Nephron progenitor cell (in vitro differentiated cells): ENCODE measurements around the gene MPDZ.

ENCODE experiments used
- DNase-seq: peaks from one replicate; pipeline ENCODE4 v3.0.0; 2021
- H3K27ac Mint-ChIP-seq: 2 replicates; pipeline ENCODE4 v1.8.0; 2021; ENCODE audit warnings: mild to moderate bottlenecking, moderate library complexity, mixed read lengths
- H3K27me3 Mint-ChIP-seq: 2 replicates; pipeline ENCODE4 v1.8.0; 2021; ENCODE audit warnings: mild to moderate bottlenecking, low read depth, mixed read lengths; ENCODE audit not compliant: poor library complexity
- H3K36me3 Mint-ChIP-seq: 2 replicates; pipeline ENCODE4 v1.8.0; 2021; ENCODE audit warnings: low read depth, mixed read lengths
- H3K4me1 Mint-ChIP-seq: 2 replicates; pipeline ENCODE4 v1.8.0; 2021; ENCODE audit warnings: mixed read lengths
- H3K4me3 Mint-ChIP-seq: 2 replicates; pipeline ENCODE4 v1.8.0; 2021; ENCODE audit warnings: mild to moderate bottlenecking, moderate library complexity, mixed read lengths
- H3K9me3 Mint-ChIP-seq: 2 replicates; pipeline ENCODE4 v1.8.0; 2021; ENCODE audit warnings: mild to moderate bottlenecking, moderate library complexity, mixed read lengths
- TF ChIP-seq, protein P1 (sequence below): fragments of 200-600 bp; sonication (generic); IDR thresholded peaks from 2 replicates; pipeline ENCODE4 v1.5.0; 2021; ENCODE audit warnings: antibody characterized with exemption

MPDZ gene

DNA sequence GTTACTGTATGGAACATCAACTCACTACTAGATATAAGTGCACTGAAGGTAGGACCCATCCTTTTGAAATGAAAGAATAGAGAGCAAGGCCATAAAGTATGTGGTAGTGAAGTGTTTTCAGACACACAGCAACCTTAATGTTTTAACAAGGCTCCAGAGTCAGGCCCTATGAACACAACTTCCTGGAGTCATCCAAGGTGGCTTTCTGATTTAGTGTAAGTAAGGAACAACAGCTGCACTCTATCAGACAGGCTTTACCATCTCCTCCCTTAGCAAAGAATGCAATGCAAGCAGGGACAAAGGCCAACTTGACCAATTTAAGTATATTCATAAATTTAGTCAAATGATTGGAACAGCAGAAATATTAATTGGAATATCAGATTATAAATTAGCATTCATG, 90.1 kb downstream of the MPDZ start:
- Mint-ChIP-seq H3K4me3 (no peak overlapping the region), H3K27me3 (no peaks in the 10 kb centered on the region), H3K4me1 (peaks cover 5% of the 10 kb centered on the region), H3K9me3 (no peaks in the 10 kb centered on the region), H3K36me3 (peaks cover 41% of the 10 kb centered on the region), H3K27ac (no peak overlapping the region)
- TF ChIP-seq, protein P1, sequence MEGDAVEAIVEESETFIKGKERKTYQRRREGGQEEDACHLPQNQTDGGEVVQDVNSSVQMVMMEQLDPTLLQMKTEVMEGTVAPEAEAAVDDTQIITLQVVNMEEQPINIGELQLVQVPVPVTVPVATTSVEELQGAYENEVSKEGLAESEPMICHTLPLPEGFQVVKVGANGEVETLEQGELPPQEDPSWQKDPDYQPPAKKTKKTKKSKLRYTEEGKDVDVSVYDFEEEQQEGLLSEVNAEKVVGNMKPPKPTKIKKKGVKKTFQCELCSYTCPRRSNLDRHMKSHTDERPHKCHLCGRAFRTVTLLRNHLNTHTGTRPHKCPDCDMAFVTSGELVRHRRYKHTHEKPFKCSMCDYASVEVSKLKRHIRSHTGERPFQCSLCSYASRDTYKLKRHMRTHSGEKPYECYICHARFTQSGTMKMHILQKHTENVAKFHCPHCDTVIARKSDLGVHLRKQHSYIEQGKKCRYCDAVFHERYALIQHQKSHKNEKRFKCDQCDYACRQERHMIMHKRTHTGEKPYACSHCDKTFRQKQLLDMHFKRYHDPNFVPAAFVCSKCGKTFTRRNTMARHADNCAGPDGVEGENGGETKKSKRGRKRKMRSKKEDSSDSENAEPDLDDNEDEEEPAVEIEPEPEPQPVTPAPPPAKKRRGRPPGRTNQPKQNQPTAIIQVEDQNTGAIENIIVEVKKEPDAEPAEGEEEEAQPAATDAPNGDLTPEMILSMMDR, result no peak
- DNase-seq, result no peak

DNA sequence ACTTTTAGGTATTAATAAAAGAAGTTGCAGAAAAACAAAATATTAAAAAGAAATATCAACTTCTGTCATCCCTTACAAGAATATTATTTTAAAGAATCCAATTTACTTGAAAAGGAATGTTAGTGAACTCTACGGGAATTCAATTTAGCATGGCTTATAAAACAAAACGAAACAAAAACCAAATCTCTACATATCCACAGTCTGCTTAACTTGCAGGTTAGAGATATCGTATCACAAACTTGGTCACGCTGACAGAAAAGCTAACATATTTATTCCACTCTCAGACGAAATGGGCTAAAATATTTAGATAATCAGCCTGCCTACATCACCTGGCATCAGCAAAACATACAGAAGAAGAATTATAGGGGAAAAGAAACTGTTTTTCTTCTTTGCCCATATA, 92.7 kb downstream of the MPDZ start:
- Mint-ChIP-seq H3K4me1 (peaks cover 5% of the 10 kb centered on the region), H3K27ac (no peak overlapping the region), H3K4me3 (no peak overlapping the region), H3K27me3 (no peaks in the 10 kb centered on the region), H3K36me3 (peaks cover 43% of the 10 kb centered on the region), H3K9me3 (no peaks in the 10 kb centered on the region)
- TF ChIP-seq, protein P1, result no peak
- no peak for DNase-seq

GRCh38 chr9:13186091-13186490, 93.4 kb downstream of the MPDZ start:
- H3K4me3 Mint-ChIP-seq, result no peak overlapping the region
- TF ChIP-seq, protein P1, result no peak
- H3K27me3 Mint-ChIP-seq, result no peaks in the 10 kb centered on the region
- H3K36me3 Mint-ChIP-seq, result peaks cover 40% of the 10 kb centered on the region
- no peaks in the 10 kb centered on the region for H3K9me3 Mint-ChIP-seq
- DNase-seq, result no peak
- peak overlapping the region; percentile 59 for H3K27ac Mint-ChIP-seq
- peaks cover 5% of the 10 kb centered on the region for H3K4me1 Mint-ChIP-seq

GRCh38 chr9:13181652-13182051, 97.8 kb downstream of the MPDZ start:
- no peak overlapping the region for H3K27ac Mint-ChIP-seq
- H3K9me3 Mint-ChIP-seq, result no peaks in the 10 kb centered on the region
- TF ChIP-seq, protein P1, result no peak
- no peak overlapping the region for H3K4me3 Mint-ChIP-seq
- no peaks in the 10 kb centered on the region for H3K27me3 Mint-ChIP-seq
- no peak for DNase-seq
- no peaks in the 10 kb centered on the region for H3K4me1 Mint-ChIP-seq
- peaks cover 22% of the 10 kb centered on the region for H3K36me3 Mint-ChIP-seq

GRCh38 chr9:13179257-13179656, 100.2 kb downstream of the MPDZ start:
- Mint-ChIP-seq H3K27me3 (no peaks in the 10 kb centered on the region), H3K9me3 (no peaks in the 10 kb centered on the region), H3K4me3 (no peak overlapping the region), H3K27ac (no peak overlapping the region), H3K36me3 (peaks cover 30% of the 10 kb centered on the region), H3K4me1 (no peaks in the 10 kb centered on the region)
- no peak for DNase-seq
- TF ChIP-seq, protein P1, result no peak

DNA sequence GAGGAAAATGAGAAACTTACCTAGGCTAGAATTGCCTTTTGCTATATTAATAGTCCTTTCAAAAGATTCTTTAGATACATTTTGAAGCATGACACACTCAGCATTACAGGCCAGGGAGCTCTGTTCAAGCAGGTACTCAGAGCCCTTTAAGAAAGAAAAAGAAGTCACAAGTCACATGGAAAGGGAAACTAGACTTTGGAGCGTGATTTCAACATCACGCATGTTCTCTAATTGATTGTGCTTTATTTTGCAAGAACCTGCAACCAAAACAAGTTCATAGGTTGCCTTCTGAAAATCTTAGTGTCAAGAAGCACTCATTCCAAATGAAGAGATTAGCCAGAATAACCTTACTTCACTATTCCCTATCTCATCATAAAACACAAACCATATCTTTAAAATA, 103.8 kb downstream of the MPDZ start:
- no peak for DNase-seq
- Mint-ChIP-seq H3K27ac (no peak overlapping the region), H3K9me3 (no peaks in the 10 kb centered on the region), H3K27me3 (no peaks in the 10 kb centered on the region), H3K4me3 (no peak overlapping the region), H3K4me1 (no peaks in the 10 kb centered on the region), H3K36me3 (peaks cover 47% of the 10 kb centered on the region)
- TF ChIP-seq, protein P1, result no peak
